GM23248 (cell line): ENCODE results near the gene SHH.

ENCODE experiments used
- EZH2 ChIP-seq: fragments of 200-600 bp; sonication (generic); IDR thresholded peaks from 2 replicates; pipeline ENCODE4 v1.6.1; 2018; ENCODE audit warnings: antibody characterized with exemption, mild to moderate bottlenecking; ENCODE audit not compliant: insufficient read depth, poor library complexity, severe bottlenecking
- EZH2phosphoT487 ChIP-seq: fragments of 200-600 bp; sonication (generic); IDR thresholded peaks from 2 replicates; pipeline ENCODE4 v1.6.1; 2018; ENCODE audit warnings: antibody characterized with exemption, moderate library complexity, mild to moderate bottlenecking, low read depth; ENCODE audit not compliant: insufficient read depth

GRCh38 chr7:155809947-155810769 lies 2.1 kb downstream of the SHH start:
- no peak for TF ChIP-seq EZH2
- TF ChIP-seq EZH2phosphoT487: no peak
